HPDE6-E6E7 (cell line): ENCODE data around the gene PDCL2.

Source experiments
- DNase-seq: peaks from one replicate; pipeline ENCODE4 v3.0.0; 2011; ENCODE audit warnings: missing footprints; ENCODE audit errors: extremely low spot score

Gene PDCL2

DNA sequence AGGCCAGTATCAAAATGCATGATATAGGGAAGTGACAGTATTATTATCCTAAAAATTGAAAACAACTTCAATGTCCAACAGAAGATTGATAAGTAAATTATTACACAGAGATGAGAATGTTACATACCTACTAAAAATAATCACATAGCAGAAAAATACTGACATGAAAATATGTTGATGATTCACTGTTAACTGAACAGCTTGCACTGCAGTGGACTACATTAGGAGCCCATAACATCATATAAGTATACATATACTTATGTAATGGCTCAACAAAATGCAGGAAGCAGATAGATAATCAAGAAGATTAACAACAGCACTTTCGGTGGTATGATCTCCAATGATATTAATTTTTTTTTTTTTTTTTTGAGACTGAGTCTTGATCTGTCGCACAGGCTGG lies 52.4 kb downstream of the PDCL2 start:
- DNase-seq = no peak

DNA sequence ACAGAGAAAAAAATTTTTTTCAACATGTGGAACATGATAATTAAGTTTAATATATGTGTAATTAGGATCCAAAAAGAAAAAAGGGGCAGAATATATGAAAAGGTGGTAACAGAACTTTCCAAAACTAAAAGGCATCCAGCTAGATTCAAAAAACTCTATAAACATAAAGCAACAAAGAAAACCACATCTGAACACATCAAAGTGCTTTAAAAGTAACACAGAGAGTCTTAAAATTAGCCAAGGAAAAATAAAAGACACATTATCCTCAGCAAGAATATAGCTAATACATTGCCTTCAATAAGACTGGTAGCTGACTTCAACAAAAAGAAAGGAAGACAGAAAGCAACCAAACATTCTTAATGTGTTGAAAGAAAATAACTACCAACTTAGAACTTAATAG lies 53.5 kb downstream of the PDCL2 start:
- no peak for DNase-seq

DNA sequence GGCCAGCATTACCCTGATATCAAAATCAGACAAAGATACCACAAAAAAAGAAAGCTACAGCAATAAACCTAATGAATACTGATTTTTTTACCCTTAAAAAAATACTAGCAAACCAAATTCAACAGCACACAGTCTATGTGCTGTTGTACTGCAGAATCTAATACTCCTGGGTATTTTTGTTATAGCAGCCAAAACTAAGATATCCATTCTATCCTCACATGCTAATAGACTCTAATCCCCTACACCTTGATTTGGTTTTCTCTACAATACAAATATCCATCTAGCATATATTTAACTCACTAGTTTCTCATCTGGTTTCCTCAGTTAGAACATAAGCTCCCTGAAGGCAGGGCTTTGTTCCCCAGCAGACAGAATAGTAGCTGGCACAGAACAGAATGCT lies 57.7 kb downstream of the PDCL2 start:
- DNase-seq = no peak

DNA sequence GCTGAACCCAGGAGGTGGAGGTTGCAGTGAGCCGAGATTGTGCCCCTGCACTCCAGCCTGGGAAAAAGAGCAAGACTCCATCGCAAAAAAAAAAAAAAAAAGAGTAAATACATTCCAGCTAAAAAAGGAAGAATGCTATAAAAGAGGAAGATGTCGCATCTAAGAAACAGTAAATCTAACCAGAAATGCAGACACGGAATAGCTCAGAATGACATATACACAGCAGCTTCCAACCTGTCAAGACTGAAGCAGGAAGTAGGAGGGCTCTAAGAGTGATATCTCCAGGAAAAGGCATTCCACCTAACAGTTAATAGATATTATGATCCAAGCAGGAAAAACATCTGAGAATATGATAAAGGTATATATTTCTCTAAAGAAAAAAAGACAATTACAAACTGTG lies 61.4 kb downstream of the PDCL2 start:
- DNase-seq = no peak

DNA sequence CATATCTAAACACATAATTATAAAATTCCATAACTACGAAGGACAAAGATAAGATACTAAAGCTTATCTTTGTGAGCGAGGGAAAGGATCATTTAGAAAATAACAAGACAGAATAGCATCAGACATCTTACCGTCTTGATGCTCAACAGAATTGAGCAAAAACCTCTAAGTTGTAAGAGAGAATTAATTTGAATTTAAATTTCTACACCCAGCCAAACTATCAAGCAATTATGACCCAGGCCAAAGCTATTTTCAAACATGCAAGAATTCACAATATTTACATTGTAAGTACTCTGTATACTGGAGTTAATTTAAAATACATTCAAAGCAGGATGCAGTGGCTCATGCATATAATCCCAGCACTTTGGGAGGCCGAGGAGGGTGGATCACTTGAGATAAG lies 61.9 kb downstream of the PDCL2 start:
- no peak for DNase-seq

DNA sequence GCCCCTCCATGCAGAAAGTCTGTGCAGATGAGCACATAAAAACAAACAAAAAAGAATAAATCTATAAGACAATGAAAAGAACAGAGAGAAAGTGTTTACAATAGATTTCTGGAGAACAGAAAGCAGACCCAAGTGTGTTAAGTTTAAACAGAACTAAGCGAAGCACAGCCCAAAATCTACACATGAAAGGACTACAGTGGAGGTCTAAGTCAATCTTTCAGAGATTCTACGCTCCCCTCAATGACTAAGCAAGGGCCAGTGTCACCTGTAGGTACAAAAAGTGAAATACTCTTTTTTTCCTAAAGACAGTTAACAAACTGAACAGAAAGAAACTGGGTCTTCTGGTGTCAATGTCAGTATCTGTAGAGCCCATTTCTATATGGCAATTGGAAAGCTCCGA lies 63.6 kb downstream of the PDCL2 start:
- DNase-seq = no peak

DNA sequence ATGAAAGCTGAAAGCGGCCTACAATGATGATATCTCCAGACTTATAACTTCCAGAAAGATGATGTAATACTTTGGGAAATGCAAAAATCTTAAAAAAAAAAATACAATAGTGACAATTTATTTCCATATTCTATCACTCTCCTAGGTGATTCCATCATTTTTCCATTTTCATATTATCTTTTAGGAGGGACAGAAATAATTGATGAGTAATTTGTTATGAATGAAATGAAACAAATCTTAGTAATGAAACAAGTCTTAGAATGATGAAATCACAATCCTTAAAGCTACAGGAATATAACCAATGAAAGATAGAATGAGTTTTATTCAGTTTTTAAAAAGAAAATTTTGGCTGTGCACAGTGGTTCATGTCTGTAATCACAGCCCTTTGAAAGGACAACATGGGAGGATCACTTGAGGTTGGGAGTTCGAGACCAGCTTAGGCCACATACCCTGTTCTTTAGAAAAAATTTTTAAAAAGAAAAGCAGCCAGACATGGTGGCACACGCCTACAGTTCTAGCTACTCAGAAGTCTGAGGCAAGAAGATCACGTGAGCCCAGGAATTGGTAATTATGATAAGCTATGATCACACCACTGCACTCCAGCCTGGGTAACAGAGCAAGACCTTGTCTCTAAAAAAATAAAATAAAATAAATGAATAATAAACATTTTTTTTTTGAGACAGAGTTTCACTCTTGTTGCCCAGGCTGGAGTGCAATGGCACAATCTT lies 67.0 kb downstream of the PDCL2 start:
- no peak for DNase-seq

DNA sequence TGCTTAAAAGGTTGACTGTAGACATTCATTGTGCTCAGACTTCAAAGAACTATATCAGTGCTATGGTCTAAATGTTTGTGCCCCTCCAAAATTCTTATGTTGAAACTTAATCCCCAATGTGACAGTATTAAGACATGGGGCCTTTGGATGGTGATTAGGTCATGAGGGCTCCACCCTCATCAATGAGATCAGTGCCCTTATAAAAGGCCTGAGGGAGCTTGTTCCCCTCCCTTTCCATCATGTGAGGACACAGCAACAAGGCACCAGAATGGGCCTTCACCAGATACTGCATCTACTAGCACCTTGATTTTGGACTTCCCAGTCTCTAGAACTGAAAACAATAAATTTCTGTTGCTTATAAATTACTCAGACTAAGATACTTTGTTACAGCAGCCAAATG lies 73.6 kb downstream of the PDCL2 start:
- no peak for DNase-seq

DNA sequence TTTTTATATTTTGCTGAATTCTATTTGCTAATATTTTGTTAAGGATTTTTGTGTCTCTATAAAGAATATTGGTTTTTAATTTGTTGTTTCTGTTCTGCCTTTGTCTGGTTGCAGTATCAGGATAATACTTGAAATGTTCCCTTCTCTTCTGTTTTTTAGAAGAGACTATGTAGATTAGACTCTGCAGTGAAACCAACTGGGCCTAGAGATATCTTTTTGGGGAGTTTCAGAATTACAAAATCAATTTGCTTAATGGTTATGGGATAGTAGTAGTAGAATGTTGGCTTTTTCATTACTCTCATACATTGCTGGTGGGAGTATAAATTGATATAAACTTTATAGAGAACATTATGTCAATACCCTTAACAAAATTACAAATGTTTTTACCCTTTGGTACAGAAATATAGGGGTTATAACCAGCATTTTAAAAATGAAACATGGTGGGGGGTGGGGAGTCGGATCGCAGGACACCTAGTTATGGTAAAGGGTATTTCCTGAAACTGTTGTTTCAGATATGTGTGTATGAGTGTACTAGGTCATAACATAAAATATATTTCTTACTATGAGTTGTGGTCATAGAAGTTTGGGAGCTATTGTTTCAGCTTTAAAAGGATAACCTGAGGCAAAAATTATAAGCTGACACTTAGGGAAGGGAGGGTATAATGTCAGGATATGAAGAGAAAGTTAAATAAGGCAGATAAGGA lies 74.4 kb downstream of the PDCL2 start:
- no peak for DNase-seq

DNA sequence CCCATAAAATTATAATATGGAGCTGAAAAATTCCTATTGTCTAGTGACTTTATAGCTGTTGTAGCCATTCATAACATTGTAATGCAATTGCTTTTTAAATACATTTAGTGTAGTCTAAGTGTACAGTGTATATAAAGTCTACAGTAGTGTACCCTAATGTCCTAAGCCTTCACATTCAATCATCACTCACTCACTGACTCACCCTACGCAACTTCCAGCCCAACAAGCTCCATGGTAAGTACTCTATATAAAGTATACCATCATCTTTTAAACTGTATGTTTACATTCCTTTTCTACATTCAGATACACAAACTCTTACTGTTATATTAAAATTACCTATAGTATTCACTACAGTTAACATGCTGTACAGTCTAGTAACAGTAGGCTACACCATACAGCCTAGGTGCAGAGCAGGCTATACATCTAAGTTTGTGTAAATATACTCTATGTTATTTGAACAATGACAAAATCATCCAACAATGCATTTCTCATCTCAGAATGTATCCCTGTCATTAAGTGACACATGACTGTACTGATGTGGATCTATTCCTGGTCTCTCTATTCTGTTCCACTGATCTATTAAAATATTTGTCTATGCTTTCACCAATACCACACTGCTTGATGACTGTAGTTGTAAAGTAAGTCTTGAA lies 79.0 kb downstream of the PDCL2 start:
- no peak for DNase-seq

DNA sequence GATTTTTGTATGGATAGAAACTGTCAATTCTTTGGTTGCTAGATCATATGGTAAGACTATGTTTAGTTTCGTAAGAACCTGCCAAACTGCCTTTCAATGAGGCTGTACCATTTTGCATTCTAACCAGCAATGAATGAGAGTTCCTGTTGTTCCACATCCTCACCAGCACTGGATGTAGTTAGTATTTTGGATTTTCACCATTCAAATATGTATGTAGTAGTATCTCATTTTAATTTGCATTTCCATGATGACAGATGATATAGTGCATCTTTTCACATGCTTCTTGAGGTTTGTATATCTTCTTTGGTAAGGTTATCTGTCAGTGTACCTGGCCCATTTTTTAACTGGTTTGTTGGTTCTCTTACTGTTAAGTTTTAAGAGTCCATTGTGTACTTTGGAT lies 80.0 kb downstream of the PDCL2 start:
- no peak for DNase-seq

DNA sequence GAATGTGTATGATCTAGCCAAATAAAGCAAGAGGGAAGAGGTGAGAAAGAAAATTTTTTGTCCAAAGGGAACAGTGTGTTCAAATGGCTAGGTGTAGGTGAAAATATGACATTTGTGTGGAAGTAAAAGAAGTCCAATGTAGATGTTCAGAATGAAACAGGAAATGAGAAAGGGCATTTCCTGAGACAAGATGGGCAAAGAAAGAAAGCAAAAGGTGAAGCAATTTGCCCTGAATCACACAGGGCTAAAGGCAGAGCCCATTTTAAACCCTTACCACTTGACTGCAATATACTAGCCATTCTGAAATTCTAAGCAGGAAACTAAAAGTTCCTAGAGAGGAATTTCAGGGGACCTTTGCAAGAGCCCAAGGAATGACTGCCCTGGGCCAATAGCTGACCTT lies 81.4 kb downstream of the PDCL2 start:
- no peak for DNase-seq

DNA sequence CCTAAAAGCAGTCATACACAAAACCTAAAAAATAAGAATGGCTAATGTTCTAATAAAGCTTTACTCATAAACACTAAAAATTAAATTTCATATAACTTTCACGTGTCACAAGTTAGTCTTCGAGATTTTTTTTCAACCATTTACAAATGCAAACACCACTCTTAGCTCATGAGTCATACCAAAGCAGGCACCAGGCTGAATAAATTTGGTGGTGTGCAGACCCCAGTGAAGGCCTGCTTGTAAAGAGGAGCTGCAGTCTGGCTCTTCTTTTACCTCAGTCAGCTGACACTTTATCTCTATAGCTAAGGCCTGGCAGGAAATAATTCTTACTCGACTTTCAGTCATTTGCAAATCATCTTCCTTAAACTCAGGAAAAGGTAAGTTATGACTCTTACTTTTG lies 82.8 kb downstream of the PDCL2 start:
- DNase-seq = no peak

DNA sequence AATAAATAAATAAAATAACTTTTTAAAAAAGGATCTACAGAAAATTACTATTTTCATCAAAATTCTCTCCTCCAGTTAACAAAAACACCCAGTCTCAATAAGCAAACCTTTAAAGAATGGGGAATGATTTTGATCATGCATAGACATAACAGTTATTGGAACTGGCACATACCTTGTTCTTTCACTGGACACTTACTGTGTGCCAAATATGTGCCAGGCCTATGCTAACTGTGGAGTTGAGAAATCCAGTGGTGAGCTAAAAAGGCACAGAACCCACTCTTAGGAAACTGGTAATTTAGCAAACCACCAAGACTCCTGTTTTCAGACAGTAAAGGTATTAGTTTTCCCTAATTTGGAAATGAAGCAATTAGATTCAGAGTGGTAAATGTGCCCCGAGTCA lies 84.4 kb downstream of the PDCL2 start:
- no peak for DNase-seq
